WTC11 (cell line): Measurements from ENCODE around the gene PGAM1. TPM values are rescaled to one million over a fixed set of nuclear protein-coding genes. Genes with fewer than 3 reads are reported as not detected.

Experiments
- ATAC-seq: fragments of 200-7000 bp; cut with Tn5 transposase; 2 replicates; pipeline ENCODE4 v1.10.0; 2021; ENCODE audit warnings: mild to moderate bottlenecking, moderate library complexity
- CTCF ChIA-PET: fragments of 300-600 bp; sonication (Branson Sonifier 250); formaldehyde crosslinking; loops from one replicate; lab custom pipeline; 2021; ENCODE audit warnings: antibody characterized with exemption; lab: Charles Lee
- POLR2A ChIA-PET: fragments of 350-600 bp; sonication (Branson Sonifier 250); formaldehyde crosslinking; loops from one replicate; lab custom pipeline; 2021; ENCODE audit warnings: antibody characterized with exemption; lab: Charles Lee
- DNase-seq: peaks from one replicate; pipeline ENCODE4 v3.0.0; 2021; ENCODE audit warnings: low spot score
- H3K27ac Mint-ChIP-seq: 2 replicates; pipeline ENCODE4 v1.8.0; 2021; ENCODE audit warnings: mixed read lengths
- H3K27me3 Mint-ChIP-seq: 2 replicates; pipeline ENCODE4 v1.8.0; 2021; ENCODE audit warnings: low read depth, mild to moderate bottlenecking, moderate library complexity, mixed read lengths
- H3K36me3 Mint-ChIP-seq: 2 replicates; pipeline ENCODE4 v1.8.0; 2021; ENCODE audit warnings: mixed read lengths
- H3K4me1 Mint-ChIP-seq: 2 replicates; pipeline ENCODE4 v1.8.0; 2022; ENCODE audit warnings: mixed read lengths
- H3K4me3 Mint-ChIP-seq: 2 replicates; pipeline ENCODE4 v1.8.0; 2021; ENCODE audit warnings: mild to moderate bottlenecking, moderate library complexity, mixed read lengths
- H3K9me3 Mint-ChIP-seq: 2 replicates; pipeline ENCODE4 v1.8.0; 2021; ENCODE audit warnings: mixed read lengths
- CREM ChIP-seq: sonication (generic); formaldehyde crosslinking; IDR thresholded peaks from 2 replicates; pipeline ENCODE4 v1.8.1; 2022; ENCODE audit warnings: mild to moderate bottlenecking, missing genetic modification reagents, moderate library complexity
- ESRRA ChIP-seq: sonication (generic); formaldehyde crosslinking; IDR thresholded peaks from 2 replicates; pipeline ENCODE4 v1.8.1; 2022; ENCODE audit warnings: mild to moderate bottlenecking, missing genetic modification reagents, borderline replicate concordance
- ETV6 ChIP-seq: sonication (generic); formaldehyde crosslinking; IDR thresholded peaks from 2 replicates; pipeline ENCODE4 v1.8.1; 2022; ENCODE audit warnings: mild to moderate bottlenecking, missing genetic modification reagents
- FOXJ3 ChIP-seq: sonication (generic); formaldehyde crosslinking; IDR thresholded peaks from 2 replicates; pipeline ENCODE4 v1.9.0; 2021; ENCODE audit warnings: missing genetic modification reagents, mild to moderate bottlenecking, borderline replicate concordance
- FOXK1 ChIP-seq: sonication (generic); formaldehyde crosslinking; IDR thresholded peaks from 2 replicates; pipeline ENCODE4 v1.8.0; 2022; ENCODE audit warnings: mild to moderate bottlenecking, moderate library complexity, missing genetic modification reagents
- FOXP1 ChIP-seq: sonication (generic); formaldehyde crosslinking; IDR thresholded peaks from 2 replicates; pipeline ENCODE4 v1.8.0; 2022; ENCODE audit warnings: missing genetic modification reagents, mild to moderate bottlenecking, moderate library complexity, borderline replicate concordance
- HMGA2 ChIP-seq: fragments of 250-450 bp; sonication (Bioruptor Pico); IDR thresholded peaks from 2 replicates; pipeline ENCODE4 v1.4.0; 2021; ENCODE audit warnings: mild to moderate bottlenecking, moderate library complexity
- JUN ChIP-seq: sonication (generic); formaldehyde crosslinking; IDR thresholded peaks from 2 replicates; pipeline ENCODE4 v1.8.0; 2023; ENCODE audit warnings: mild to moderate bottlenecking, missing genetic modification reagents
- KAT7 ChIP-seq: sonication (generic); formaldehyde crosslinking; IDR thresholded peaks from 2 replicates; pipeline ENCODE4 v1.8.1; 2023; ENCODE audit warnings: missing genetic modification reagents, mild to moderate bottlenecking, borderline replicate concordance
- NFYB ChIP-seq: sonication (generic); formaldehyde crosslinking; conservative IDR thresholded peaks from 2 replicates; pipeline ENCODE4 v1.8.0; 2022; ENCODE audit warnings: low read depth, missing genetic modification reagents
- SOX15 ChIP-seq: fragments of 250-450 bp; sonication (Bioruptor Pico); IDR thresholded peaks from 2 replicates; pipeline ENCODE4 v1.9.0; 2021; ENCODE audit warnings: mild to moderate bottlenecking
- SP1 ChIP-seq: sonication (generic); formaldehyde crosslinking; conservative IDR thresholded peaks from 2 replicates; pipeline ENCODE4 v1.8.1; 2022; ENCODE audit warnings: missing genetic modification reagents
- TEAD4 ChIP-seq: sonication (generic); formaldehyde crosslinking; IDR thresholded peaks from 2 replicates; pipeline ENCODE4 v1.8.0; 2022; ENCODE audit warnings: mild to moderate bottlenecking, missing genetic modification reagents
- ZBTB21 ChIP-seq: sonication (generic); formaldehyde crosslinking; IDR thresholded peaks from 2 replicates; pipeline ENCODE4 v1.8.1; 2023; ENCODE audit warnings: mild to moderate bottlenecking, missing genetic modification reagents, borderline replicate concordance
- ZNF219 ChIP-seq: sonication (generic); formaldehyde crosslinking; IDR thresholded peaks from 2 replicates; pipeline ENCODE4 v1.8.0; 2023; ENCODE audit warnings: missing genetic modification reagents, mild to moderate bottlenecking, borderline replicate concordance
- ZNF232 ChIP-seq: sonication (generic); formaldehyde crosslinking; IDR thresholded peaks from 2 replicates; pipeline ENCODE4 v1.8.0; 2022; ENCODE audit warnings: mild to moderate bottlenecking, missing genetic modification reagents
- ZNF396 ChIP-seq: fragments of 250-450 bp; sonication (Bioruptor Pico); IDR thresholded peaks from 2 replicates; pipeline ENCODE4 v1.8.0; 2021; ENCODE audit warnings: mild to moderate bottlenecking, moderate library complexity, borderline replicate concordance
- total RNA-seq: library from RNA; stranded (reverse); gene quantifications from 3 replicates; pipeline ENCODE4 v1.2.3, GENCODE V29; 2021
- TF ChIP-seq, protein P1 (sequence below): sonication (generic); formaldehyde crosslinking; IDR thresholded peaks from 2 replicates; pipeline ENCODE4 v1.8.0; 2023; ENCODE audit warnings: missing genetic modification reagents
- TF ChIP-seq, protein P2 (sequence below): sonication (generic); formaldehyde crosslinking; IDR thresholded peaks from 2 replicates; pipeline ENCODE4 v1.8.1; 2022; ENCODE audit warnings: missing genetic modification reagents, borderline replicate concordance
- TF ChIP-seq, protein P3 (sequence below): fragments of 250-450 bp; sonication (Bioruptor Pico); IDR thresholded peaks from 2 replicates; pipeline ENCODE4 v1.9.0; 2021; ENCODE audit warnings: mild to moderate bottlenecking
- TF ChIP-seq, protein P4 (sequence below): sonication (generic); formaldehyde crosslinking; IDR thresholded peaks from 2 replicates; pipeline ENCODE4 v1.8.1; 2022; ENCODE audit warnings: mild to moderate bottlenecking, moderate library complexity, missing genetic modification reagents
- TF ChIP-seq, protein P5 (sequence below): sonication (generic); formaldehyde crosslinking; IDR thresholded peaks from 2 replicates; pipeline ENCODE4 v1.8.0; 2022; ENCODE audit warnings: missing genetic modification reagents
- TF ChIP-seq, protein P6 (sequence below): sonication (generic); formaldehyde crosslinking; IDR thresholded peaks from 2 replicates; pipeline ENCODE4 v1.8.0; 2022; ENCODE audit warnings: mild to moderate bottlenecking, missing genetic modification reagents

Gene PGAM1
- total RNA-seq, 1 experiment from 2014 or later, result 833 TPM

DNA sequence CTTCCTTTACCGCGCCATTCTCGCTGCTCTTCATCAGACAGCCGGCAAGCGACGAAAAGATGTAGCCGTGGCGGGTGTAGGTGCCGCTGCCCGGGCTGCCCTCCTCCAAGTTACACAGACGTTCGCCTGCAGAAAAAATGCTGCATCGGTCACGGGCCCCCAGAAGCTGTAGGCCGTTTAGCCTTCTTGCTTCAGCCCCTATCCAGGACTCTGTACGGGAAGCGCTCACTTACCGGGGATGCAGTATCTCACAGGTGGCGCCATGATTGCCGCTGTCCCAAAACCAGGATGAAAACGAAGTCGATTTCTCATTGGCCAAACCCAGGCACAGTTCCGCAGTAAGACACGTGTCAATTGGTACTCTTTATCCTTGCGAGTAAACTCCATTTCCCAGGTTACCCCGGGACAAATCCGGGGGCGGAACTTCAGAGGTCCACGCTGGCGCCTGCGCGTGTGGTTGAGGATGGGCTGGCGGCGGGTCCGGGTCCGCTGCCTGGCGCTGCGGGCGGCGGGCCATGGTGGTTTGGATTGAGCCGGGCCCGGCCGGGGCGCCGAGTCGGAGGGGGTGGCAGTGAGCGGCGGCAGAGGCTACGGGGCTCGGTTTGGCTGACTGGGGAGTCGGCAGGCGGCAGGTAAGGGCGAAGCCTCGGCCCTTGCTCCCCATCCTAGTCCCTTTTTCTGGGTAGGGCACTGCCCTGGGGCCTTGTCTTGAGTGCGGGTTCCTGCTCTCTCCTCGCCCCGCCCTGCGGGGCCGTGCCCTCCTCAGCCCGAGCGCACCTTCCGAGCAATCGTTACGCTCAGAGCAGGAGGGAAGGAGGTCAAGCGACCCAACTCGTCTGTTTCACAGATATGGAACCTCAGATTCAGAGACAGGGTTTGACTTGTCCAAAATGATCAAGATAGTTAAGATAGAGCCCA is 20.0 kb downstream of the PGAM1 start, which contains the start of the genes EXOSC1 and ZDHHC16:
EXOSC1 (minus strand) TSS at position 285 of the 918 bp plus-strand sequence; CDS start at position 264, 21 bp downstream.
ZDHHC16 (plus strand) TSS at position 454 of the 918 bp plus-strand sequence. CDS start 5,501 bp downstream, outside the sequence.
- ATAC-seq (peak; percentile 96), DNase-seq (peak; percentile 95)
- H3K27me3 Mint-ChIP-seq, result no peaks in the 10 kb centered on the region
- H3K27ac Mint-ChIP-seq, result peak within 1 kb of the TSS; percentile 94
- H3K36me3 Mint-ChIP-seq, result peaks cover 13% of the 10 kb centered on the region
- ChIA-PET POLR2A (interaction anchor here (0.8 kb wide), 1 partner anchor 16 kb away, joined by 3 read pairs; no protein-coding TSS in a partner anchor), CTCF (no interaction called here)
- peaks cover 18% of the 10 kb centered on the region for H3K4me1 Mint-ChIP-seq
- no peaks in the 10 kb centered on the region for H3K9me3 Mint-ChIP-seq
- peak within 1 kb of the TSS; percentile 97 for H3K4me3 Mint-ChIP-seq
- TF ChIP-seq HMGA2 (CRISPR knock-in tag), result no peak
- TF ChIP-seq, protein P1, sequence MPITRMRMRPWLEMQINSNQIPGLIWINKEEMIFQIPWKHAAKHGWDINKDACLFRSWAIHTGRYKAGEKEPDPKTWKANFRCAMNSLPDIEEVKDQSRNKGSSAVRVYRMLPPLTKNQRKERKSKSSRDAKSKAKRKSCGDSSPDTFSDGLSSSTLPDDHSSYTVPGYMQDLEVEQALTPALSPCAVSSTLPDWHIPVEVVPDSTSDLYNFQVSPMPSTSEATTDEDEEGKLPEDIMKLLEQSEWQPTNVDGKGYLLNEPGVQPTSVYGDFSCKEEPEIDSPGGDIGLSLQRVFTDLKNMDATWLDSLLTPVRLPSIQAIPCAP (CRISPR knock-in tag), result no peak; the same call in 1 of the 2 replicates
- peak; percentile 69; the same call in 1 of the 2 replicates for TF ChIP-seq SP1 (CRISPR knock-in tag)
- 0 out of 2 replicates have a peak, but pooled peaks have one; percentile 62 for TF ChIP-seq ZBTB21 (CRISPR knock-in tag)
- TF ChIP-seq ETV6 (CRISPR knock-in tag), result peak; percentile 66; the same call in 1 of the 2 replicates
- TF ChIP-seq ZNF232, result peak; percentile 56
- TF ChIP-seq, protein P2, sequence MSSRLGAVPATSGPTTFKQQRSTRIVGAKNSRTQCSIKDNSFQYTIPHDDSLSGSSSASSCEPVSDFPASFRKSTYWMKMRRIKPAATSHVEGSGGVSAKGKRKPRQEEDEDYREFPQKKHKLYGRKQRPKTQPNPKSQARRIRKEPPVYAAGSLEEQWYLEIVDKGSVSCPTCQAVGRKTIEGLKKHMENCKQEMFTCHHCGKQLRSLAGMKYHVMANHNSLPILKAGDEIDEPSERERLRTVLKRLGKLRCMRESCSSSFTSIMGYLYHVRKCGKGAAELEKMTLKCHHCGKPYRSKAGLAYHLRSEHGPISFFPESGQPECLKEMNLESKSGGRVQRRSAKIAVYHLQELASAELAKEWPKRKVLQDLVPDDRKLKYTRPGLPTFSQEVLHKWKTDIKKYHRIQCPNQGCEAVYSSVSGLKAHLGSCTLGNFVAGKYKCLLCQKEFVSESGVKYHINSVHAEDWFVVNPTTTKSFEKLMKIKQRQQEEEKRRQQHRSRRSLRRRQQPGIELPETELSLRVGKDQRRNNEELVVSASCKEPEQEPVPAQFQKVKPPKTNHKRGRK (CRISPR knock-in tag), result no peak
- TF ChIP-seq ESRRA (CRISPR knock-in tag), result peak; percentile 2; the same call in 1 of the 2 replicates
- TF ChIP-seq, protein P3, sequence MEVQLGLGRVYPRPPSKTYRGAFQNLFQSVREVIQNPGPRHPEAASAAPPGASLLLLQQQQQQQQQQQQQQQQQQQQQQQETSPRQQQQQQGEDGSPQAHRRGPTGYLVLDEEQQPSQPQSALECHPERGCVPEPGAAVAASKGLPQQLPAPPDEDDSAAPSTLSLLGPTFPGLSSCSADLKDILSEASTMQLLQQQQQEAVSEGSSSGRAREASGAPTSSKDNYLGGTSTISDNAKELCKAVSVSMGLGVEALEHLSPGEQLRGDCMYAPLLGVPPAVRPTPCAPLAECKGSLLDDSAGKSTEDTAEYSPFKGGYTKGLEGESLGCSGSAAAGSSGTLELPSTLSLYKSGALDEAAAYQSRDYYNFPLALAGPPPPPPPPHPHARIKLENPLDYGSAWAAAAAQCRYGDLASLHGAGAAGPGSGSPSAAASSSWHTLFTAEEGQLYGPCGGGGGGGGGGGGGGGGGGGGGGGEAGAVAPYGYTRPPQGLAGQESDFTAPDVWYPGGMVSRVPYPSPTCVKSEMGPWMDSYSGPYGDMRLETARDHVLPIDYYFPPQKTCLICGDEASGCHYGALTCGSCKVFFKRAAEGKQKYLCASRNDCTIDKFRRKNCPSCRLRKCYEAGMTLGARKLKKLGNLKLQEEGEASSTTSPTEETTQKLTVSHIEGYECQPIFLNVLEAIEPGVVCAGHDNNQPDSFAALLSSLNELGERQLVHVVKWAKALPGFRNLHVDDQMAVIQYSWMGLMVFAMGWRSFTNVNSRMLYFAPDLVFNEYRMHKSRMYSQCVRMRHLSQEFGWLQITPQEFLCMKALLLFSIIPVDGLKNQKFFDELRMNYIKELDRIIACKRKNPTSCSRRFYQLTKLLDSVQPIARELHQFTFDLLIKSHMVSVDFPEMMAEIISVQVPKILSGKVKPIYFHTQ (CRISPR knock-in tag), result no peak
- TF ChIP-seq, protein P4, sequence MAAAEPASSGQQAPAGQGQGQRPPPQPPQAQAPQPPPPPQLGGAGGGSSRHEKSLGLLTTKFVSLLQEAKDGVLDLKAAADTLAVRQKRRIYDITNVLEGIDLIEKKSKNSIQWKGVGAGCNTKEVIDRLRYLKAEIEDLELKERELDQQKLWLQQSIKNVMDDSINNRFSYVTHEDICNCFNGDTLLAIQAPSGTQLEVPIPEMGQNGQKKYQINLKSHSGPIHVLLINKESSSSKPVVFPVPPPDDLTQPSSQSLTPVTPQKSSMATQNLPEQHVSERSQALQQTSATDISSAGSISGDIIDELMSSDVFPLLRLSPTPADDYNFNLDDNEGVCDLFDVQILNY (CRISPR knock-in tag), result peak; percentile 59; the same call in 1 of the 2 replicates
- TF ChIP-seq ZNF396 (CRISPR knock-in tag), result no peak
- TF ChIP-seq FOXP1 (CRISPR knock-in tag), result 0 out of 2 replicates have a peak, but pooled peaks have one; percentile 40
- no peak for TF ChIP-seq ZNF219
- TF ChIP-seq TEAD4 (CRISPR knock-in tag), result 0 out of 2 replicates have a peak, but pooled peaks have one; percentile 34
- 0 out of 2 replicates have a peak, but pooled peaks have one; percentile 68 for TF ChIP-seq JUN (CRISPR knock-in tag)
- TF ChIP-seq FOXK1, result peak; percentile 71
- no peak for TF ChIP-seq KAT7 (CRISPR knock-in tag)
- TF ChIP-seq NFYB (CRISPR knock-in tag), result peak; percentile 91
- TF ChIP-seq CREM, result 0 out of 2 replicates have a peak, but pooled peaks have one; percentile 28
- TF ChIP-seq SOX15 (CRISPR knock-in tag), result no peak
- TF ChIP-seq FOXJ3 (CRISPR knock-in tag), result no peak
- TF ChIP-seq, protein P5, sequence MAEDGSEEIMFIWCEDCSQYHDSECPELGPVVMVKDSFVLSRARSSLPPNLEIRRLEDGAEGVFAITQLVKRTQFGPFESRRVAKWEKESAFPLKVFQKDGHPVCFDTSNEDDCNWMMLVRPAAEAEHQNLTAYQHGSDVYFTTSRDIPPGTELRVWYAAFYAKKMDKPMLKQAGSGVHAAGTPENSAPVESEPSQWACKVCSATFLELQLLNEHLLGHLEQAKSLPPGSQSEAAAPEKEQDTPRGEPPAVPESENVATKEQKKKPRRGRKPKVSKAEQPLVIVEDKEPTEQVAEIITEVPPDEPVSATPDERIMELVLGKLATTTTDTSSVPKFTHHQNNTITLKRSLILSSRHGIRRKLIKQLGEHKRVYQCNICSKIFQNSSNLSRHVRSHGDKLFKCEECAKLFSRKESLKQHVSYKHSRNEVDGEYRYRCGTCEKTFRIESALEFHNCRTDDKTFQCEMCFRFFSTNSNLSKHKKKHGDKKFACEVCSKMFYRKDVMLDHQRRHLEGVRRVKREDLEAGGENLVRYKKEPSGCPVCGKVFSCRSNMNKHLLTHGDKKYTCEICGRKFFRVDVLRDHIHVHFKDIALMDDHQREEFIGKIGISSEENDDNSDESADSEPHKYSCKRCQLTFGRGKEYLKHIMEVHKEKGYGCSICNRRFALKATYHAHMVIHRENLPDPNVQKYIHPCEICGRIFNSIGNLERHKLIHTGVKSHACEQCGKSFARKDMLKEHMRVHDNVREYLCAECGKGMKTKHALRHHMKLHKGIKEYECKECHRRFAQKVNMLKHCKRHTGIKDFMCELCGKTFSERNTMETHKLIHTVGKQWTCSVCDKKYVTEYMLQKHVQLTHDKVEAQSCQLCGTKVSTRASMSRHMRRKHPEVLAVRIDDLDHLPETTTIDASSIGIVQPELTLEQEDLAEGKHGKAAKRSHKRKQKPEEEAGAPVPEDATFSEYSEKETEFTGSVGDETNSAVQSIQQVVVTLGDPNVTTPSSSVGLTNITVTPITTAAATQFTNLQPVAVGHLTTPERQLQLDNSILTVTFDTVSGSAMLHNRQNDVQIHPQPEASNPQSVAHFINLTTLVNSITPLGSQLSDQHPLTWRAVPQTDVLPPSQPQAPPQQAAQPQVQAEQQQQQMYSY (CRISPR knock-in tag), result peak; percentile 36; the same call in 1 of the 2 replicates
- TF ChIP-seq, protein P6, sequence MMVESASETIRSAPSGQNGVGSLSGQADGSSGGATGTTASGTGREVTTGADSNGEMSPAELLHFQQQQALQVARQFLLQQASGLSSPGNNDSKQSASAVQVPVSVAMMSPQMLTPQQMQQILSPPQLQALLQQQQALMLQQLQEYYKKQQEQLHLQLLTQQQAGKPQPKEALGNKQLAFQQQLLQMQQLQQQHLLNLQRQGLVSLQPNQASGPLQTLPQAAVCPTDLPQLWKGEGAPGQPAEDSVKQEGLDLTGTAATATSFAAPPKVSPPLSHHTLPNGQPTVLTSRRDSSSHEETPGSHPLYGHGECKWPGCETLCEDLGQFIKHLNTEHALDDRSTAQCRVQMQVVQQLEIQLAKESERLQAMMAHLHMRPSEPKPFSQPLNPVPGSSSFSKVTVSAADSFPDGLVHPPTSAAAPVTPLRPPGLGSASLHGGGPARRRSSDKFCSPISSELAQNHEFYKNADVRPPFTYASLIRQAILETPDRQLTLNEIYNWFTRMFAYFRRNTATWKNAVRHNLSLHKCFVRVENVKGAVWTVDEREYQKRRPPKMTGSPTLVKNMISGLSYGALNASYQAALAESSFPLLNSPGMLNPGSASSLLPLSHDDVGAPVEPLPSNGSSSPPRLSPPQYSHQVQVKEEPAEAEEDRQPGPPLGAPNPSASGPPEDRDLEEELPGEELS, result no peak
